Measurements from ENCODE around the gene PCDHA2. TPM values are rescaled to one million over a fixed set of nuclear protein-coding genes. Genes with fewer than 3 reads are reported as not detected.

The PCDHA2 gene
- total and polyA plus RNA-seq, 2 of the 4 experiments (the other 2 are of a cell fraction) = not detected

DNA sequence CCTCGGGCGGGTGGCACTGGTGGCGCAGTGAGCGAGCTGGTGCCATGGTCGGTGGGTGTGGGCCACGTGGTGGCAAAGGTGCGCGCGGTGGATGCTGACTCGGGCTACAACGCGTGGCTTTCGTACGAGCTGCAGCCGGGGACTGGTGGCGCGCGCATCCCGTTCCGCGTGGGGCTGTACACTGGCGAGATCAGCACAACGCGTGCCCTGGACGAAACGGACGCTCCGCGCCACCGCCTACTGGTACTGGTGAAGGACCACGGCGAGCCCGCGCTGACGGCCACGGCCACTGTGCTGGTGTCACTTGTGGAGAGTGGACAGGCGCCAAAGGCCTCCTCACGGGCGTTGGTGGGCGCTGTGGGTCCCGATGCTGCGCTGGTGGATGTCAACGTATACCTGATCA lies 14.2 kb downstream of the PCDHA2 start:
- Histone ChIP-seq H3K79me1 (ENCODE audit: low read depth in 1 of 2, low read length in 2 of 2) (no peaks in the 10 kb centered on the region), H3K36me3 (ENCODE audit: control insufficient read depth, insufficient read depth, low read length) (no peaks in the 10 kb centered on the region), H4K91ac (ENCODE audit: insufficient read depth, low read depth, low read length) (no peak overlapping the region), H2BK120ac (ENCODE audit: low read depth, low read length) (no peak overlapping the region), H2AFZ (replicated peaks; ENCODE audit: low read length, poor library complexity) (no peak overlapping the region), H2BK20ac (ENCODE audit: low read depth, low read length) (no peak overlapping the region), H3K27ac (ENCODE audit: insufficient read depth, low read length) (no peak overlapping the region), H2AK9ac (replicated peaks; ENCODE audit: low read depth, low read length, poor library complexity) (no peak overlapping the region), H3K18ac (ENCODE audit: low read depth, low read length) (no peak overlapping the region), H3K9ac (ENCODE audit: low read depth, low read length) (no peak overlapping the region), H2BK5ac (ENCODE audit: low read depth, low read length, poor library complexity, severe bottlenecking) (no peak overlapping the region), H2BK15ac (ENCODE audit: low read depth, low read length) (no peak overlapping the region), H3K27me3 (ENCODE audit: control insufficient read depth, insufficient read depth, low read length) (no peaks in the 10 kb centered on the region), H3K56ac (ENCODE audit: extremely low read depth, insufficient read depth, low read length) (no peak overlapping the region), H3K23ac (ENCODE audit: low read depth, low read length) (no peak overlapping the region), H2AK5ac (ENCODE audit: low read depth, low read length) (no peak overlapping the region), H3K9me1 (ENCODE audit: insufficient read depth, low read length) (no peaks in the 10 kb centered on the region), H3K4ac (ENCODE audit: low read depth, low read length) (no peak overlapping the region), H3K9me3 (ENCODE audit: control insufficient read depth, insufficient read depth, low read length) (peaks cover 14% of the 10 kb centered on the region), H4K20me1 (ENCODE audit: insufficient read depth, low read length) (no peaks in the 10 kb centered on the region), H3K4me3 (ENCODE audit: insufficient read depth, low read depth, low read length) (no peak overlapping the region), H3K4me2 (ENCODE audit: low read depth, low read length) (no peak overlapping the region), H4K5ac (ENCODE audit: low read depth, low read length) (no peak overlapping the region), H3K14ac (replicated peaks; ENCODE audit: low read depth, low read length) (no peak overlapping the region), H3K4me1 (ENCODE audit: control insufficient read depth, insufficient read depth, low read length) (no peaks in the 10 kb centered on the region), H4K8ac (ENCODE audit: low read depth in 2 of 2, low read length in 2 of 2) (no peak overlapping the region)
- ChIA-PET CTCF (no interaction called here), POLR2A (ENCODE audit: unreplicated experiment) (no interaction called here)
- dilution Hi-C loops (cut with HindIII; ENCODE audit: low sequenced_read_pairs, unreplicated experiment) = no loop called here
- in situ Hi-C loops (cut with MboI; ENCODE audit: low sequenced_read_pairs) = no loop called here
- no peak for DNase-seq
- no peak for ATAC-seq (ENCODE audit: low read depth)
- TF ChIP-seq SMC3 (IDR thresholded peaks at IDR 0.05; ENCODE audit: low read depth, low read length) = no peak
- no peak for TF ChIP-seq BHLHE40 (IDR thresholded peaks at IDR 0.05; ENCODE audit: low read depth, low read length)
- TF ChIP-seq RAD21 (IDR thresholded peaks at IDR 0.05; ENCODE audit: low read length) = no peak
- no peak for TF ChIP-seq CEBPB (IDR thresholded peaks at IDR 0.05; ENCODE audit: low read depth, low read length)
- no peak for TF ChIP-seq RFX5 (IDR thresholded peaks at IDR 0.05; ENCODE audit: low read depth, low read length)
- no peak for TF ChIP-seq MAZ (IDR thresholded peaks at IDR 0.05; ENCODE audit: borderline replicate concordance, low read depth, low read length)
- TF ChIP-seq MXI1 (IDR thresholded peaks at IDR 0.05; ENCODE audit: borderline replicate concordance, low read depth, low read length) = no peak
- no peak for TF ChIP-seq POLR2A (IDR thresholded peaks at IDR 0.05; ENCODE audit: low read depth, low read length)
- intact Hi-C loops (cut with micrococcal nuclease) = no loop called here
- 76% methylated on average over 32 of the region's 43 CpGs; no CpG with 5 or more reads in 1 of the 2 experiments for WGBS, 2 experiments (ENCODE audit: extremely low coverage in 2 of 2, insufficient read length in 1 of 2)
- no TSS peak for BruUV-seq (replicated peaks)

All from IMR-90 (cell line).